Stimulated activated CD8-positive, alpha-beta memory T cell treated with anti-CD3 and anti-CD28 coated beads, Interleukin-7, amount 100 ng/mL, for 48 hours (primary cell): ENCODE results near the gene PHACTR3.

Experiments used
- DNase-seq, 2 donors: peaks; one replicate each; pipeline ENCODE4 v3.0.0-alpha.2; 2020; ENCODE audit warnings: low read depth in 1 of 2; ENCODE audit errors: extremely low read depth in 1 of 2

Gene PHACTR3

DNA sequence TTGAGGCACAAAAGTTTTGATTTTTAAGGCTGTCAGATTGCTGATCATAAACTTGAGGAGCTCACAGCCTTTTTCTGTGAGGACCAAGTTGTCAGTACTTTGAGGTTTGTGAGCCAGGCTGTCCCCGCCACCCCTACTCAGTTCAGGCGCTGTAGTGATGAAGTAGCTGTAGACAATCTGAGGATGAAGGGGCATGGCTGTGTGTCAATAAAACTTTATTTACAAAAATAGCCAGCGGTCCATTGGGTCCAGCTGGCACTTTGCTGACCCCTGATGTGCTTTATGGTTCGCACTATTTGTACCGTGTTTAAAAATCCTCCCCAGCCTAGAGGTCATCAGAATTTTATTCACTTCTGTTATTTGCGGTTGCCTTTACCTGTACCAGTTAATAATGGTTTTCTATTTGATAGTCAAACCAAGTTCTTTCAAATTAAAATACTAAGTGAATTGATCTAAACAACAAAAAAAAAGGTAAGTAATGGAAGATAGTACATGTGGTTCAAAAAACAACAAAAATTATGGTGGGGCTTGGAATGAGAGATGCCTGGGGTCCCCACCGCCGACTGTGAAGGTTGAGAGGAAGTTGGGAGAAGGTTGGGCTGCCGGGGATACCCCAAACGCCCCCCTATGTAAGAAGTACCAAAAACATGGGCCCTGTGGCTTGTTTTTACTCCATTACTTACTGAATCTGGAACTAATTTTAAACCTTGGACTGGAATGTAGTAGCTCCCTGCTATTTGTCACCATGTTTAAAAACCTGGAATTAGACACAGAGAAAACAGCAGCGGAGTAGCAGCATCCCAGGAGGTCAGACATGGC is 205.5 kb downstream of the PHACTR3 start:
- no peak for DNase-seq

DNA sequence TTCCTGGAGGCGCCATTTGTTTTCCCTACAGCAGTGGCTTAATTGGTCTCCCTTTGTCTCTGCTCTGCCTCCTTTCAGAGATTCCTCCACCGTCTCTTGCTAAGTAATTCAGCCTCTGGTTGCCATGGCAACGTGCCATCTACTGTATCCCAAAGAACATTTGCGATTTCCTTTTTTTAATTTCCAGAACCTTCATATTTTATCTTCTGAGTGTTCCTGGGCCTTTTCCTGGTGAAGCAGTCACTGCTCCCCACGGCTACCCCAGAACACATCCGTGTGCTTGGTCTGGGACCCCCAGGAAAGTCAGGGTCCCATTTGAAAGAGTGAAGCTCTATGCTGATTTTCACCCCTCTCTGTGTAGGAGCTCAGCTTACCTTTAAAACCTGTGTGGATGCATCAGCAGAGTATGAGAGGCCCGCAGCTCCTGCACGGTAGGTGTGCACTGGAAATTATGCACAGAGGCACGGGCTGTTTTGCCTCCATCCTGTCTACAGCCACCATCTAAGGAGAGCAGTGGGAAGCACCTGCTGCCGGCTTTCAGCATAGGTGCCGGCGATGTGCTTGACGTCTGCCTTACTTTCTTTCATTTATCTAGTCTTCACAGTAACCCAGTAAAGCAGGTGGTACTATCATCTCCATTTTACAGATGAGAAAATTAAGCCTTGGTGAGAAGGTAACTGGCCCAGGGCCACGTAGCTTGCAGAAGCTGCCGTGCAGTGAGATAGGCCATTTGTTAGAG is 206.3 kb downstream of the PHACTR3 start:
- DNase-seq = no peak

DNA sequence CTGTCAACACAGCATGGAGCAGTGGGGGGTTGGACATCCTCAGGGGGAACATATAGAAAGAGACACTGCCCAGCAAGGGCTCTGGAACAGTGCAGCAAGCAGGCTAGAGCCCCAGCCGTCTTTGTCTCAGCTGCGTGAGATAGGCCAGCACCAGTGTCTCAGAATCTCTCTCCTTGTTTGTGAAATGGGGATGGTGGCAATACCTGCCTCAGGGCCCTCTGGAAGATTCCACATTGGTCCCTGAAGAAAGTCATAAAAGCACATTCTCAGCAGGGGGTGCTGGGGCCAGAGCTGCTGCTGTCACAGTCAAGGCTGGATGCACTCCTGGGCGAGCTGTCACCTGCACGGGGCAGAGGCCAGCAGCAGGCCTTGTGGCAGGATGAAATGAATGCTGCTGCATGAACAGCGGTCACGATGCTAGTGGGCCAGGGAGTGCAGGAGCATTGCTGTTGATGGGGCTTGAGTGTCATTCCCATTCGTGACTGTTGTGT is 207.4 kb downstream of the PHACTR3 start:
- DNase-seq = no peak

DNA sequence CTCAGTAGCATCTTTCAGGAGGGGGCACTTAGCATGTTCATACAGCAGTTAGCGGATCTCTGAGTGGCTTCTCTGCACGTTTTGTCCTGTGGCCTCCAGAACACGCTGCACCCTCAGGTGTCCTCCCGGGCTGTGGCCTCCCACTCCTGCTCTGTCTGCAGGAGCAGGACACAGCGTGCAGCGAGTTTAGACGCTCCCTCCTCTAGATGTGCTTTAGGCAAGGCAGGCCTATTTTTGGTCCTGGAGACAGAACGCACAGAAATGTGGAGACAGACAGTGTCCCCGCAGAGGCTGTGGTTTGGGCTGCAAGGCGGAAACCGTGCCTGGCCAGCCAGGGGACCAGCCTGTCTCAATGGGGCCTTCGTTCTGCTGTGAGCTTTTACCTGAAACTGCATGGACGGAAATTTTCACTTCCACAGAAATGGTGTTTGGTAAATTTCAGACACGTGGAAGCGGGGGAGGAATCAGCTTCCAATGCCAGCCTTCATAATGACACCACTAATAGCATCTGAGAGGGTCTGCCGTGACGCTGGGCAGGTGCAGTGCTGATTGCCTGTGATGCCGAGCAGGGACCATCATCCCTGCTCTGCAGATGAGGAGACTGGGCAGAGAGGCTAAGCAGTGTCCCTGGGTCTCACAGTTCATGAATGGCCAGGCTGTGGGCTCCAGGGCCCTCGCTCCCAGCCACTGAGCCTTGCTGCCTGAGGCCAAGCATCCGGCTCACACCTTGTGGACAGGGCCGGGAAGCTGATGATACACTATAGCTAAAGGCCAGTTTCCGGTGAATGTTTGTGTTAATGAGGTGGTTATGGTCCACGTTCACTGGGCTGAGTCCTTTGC is 208.2 kb downstream of the PHACTR3 start:
- DNase-seq = no peak

DNA sequence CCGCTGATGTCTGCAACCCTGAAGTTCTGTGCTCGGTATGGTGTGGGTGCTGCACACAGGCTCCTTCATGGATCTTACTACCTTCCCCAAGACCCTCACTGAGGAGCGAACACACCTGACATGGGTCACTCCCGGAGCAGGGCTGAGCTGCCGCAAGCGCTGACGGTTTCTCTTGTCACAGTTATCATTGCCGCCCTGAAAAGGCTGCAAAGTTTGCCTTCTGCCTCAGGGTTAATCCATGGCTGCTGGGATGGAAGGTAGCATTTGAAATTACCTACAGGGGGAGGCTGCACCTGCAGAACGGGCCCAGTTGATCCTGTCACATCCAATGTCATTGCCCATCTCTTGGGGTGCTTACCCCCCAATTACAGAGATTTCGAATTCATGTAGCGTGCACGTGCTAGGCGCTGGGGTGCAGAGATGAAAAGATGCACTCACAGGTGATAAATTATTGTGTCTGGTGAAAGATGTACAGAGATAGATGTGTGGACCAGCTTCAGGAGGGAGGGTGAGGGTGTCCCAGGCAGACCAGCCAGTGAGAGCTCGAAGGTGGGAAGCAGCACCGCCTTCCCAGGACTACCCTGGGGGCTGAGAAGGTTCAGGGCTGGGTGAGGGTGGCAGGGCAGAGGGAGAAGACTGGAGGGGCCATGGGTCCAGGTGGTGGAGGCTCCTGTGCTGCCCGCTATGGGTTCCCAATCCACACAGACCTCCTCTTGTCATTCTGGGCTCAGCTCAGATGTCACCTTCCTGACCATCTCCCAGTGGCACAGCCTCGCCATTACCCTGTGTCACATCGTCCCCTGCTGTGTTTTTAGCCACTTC is 209.0 kb downstream of the PHACTR3 start:
- no peak for DNase-seq

DNA sequence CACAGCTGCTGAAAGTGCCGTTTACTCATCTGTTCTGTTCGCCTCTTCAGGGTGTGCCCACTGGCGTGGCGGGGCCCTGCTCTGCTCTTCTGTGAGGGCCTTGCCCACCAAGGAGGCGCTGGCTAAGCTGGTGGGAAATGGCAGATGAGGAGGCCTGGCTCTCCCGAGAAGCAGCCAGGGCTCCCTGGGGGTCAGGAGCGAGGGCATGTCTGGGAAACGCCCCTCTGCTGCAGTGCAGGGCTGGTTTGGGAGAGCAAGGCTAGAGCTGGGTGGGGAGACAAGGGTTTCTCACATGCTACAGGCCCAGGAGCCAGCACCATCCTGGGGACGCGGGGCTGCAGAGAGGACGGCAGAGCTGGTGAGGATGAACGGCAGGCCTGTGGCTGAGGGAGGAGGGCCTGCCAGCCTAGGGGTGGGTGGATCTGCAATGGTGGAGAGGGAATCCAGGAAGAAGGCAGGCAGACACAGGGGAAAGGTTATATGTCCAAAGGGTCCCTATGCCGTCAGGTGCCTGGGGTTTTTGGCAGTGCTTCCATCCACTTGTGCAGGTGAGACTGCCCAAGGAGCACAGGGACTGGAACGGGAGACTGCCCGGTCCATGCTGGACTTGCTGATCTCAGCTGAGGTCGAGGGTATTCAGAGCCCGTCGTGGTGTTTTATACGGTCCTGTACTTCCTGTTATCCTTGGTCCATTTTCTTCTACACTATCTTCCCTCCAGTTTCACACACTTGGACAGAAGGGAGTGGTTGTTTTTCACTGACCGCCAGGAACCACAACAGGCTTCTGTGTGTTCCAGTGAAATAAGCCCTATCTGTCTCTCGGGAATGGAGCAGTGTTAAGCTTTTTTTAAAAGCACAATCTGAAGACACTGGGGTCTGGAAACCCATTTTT is 209.9 kb downstream of the PHACTR3 start:
- no peak for DNase-seq

DNA sequence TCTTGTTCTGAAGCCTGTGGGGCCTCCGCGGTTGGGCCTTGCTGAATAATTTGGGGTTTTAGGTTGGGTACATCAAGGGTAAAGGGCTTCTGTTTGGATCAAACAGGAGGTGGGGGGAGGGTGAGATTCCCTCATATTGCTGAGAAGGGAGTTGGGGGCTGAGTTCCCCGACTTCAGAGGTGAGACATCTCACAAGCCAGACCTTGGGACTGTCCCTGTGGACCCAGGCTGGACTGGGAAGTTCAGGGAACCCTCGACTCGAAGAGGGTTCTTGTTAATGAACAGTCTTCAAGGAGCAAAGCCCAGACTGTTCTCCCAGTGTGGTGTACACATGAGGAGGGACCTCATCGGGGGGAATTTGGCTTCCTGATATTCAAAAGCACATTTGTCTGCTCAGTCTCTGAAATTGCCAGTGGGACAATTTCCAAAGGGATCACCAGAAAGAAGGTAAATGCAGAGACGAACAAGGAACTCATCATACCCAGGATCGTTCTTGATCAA is 210.6 kb downstream of the PHACTR3 start:
- DNase-seq = no peak

DNA sequence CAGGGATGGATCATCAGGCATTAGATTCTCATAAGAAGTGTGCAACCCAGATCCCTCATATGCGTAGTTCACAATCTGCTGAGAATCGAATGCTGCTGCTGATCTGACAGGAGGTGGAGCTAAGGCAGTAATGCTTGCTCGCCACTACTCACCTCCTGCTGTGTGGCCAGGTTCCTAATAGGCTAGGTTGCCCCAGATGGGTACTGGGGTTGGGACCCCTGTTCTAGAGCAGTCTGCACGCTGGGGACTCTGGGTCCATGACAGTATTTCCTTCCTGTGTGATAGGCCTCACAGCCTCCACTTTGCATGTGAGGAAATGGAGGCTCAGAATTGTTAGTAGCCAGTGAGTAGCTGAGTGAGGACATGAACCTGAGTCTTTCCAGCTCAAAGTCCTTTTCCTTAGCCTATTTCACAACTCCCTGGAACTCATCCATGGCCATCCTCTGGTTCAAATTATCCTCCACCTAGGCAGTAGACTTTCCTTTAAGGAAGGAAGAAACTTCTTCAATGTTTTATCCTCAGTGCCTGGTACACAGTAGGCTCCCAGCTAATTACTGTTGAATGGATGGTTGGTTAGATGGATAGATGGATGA is 211.9 kb downstream of the PHACTR3 start:
- no peak for DNase-seq

DNA sequence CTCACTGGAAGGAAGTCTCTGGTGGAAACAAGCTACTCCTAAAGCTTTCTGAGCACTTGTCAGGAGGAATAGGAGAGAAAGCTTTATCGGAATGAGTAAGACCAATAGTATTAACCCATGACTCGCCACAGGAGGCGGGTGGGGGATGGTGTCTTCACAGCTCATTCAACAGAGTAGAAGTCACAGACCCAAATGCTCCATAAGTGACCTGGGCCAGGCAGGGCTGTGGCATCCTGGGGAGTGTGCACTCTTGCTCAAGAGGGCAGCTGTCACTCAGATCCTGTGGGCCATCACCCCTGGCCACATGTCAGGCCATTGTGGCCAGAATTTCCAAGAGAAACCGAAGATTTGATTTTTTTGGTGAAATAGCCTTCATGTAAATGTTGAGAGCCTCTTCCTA is 213.1 kb downstream of the PHACTR3 start:
- no peak for DNase-seq

DNA sequence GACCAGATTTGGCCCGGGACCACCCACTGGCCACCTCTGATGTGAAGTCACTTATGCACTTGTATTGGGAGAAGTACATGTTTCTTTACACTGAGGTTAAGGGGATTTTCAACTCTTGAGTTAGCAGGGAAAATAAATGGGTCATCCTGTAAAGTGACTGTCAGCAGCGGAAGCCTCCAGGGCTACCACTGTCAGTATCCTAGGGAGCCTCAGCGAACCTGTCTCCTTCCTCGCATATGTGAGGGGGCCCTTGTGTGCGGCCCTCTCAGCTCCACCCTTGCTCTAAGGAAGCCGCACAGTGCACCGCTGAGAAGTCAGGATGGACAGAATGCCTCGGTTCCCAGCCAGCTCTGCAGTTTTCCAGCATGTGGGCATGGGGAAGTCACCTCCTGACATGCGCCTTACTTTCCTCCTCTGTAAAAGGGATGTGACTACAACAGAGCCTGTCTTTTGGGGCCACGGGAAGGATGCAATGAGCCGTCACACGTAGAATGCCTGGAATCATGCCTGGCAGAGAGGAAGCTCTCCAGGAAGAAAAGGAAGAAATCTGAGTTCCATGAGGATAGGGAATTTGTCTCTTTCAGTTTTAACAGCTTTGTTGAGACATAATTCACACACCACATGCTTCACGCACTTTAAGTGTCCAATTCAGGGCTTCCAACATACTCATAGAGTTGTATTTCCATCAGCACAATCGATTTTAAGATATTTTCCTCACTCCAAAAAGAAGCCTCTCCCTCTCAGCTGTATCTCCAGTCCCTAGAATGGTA is 213.7 kb downstream of the PHACTR3 start:
- no peak for DNase-seq

DNA sequence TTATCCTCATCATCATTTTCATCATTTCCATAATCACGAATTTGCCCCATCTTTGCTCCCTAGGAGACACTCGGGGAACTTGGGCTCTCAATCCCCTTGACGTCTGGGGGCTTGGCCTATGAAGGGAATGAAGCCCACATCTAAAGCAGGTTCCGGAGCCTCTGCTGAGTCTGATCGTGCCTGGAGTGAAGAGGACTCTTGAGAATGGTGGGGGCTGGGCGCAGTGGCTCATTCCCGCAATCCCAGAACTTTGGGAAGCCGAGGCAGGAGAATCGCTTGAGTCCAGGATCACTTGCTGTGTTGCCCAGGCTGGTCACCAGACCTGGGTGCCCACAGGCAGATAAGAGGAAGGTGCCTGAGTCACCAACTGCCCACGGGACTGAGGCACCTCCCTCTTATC is 214.6 kb downstream of the PHACTR3 start:
- no peak for DNase-seq

DNA sequence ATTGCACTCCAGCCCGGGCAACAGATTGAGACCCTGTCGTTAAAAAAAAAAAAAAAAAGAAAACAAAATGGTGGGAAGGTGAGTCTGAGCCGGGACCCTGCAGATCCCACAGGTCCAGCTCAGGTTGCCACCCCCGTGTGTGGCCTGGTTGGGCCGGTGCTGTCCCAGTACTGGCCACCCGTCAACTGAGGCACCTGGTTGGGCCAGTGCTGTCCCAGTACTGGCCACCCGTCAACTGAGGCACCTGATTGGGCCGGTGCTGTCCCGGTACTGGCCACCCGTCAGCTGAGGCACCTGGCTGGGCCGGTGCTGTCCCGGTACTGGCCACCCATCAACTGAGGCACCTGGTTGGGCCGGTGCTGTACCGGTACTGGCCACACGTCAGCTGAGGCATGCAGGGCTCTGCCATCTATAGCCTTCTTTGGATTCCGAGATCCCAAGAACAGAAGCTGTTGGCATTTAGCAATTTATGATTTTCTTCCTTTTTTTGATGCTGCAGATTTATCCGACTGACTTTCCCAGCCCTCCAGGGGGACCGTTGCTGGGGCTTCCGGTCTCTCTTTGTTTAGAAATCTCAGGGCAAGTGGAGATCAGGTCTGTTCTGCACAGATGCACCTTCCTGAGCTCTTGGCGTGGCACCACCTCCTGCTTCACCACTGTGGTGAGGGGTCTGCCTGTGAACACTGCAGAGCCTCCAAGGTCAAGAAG is 215.3 kb downstream of the PHACTR3 start:
- DNase-seq = no peak

DNA sequence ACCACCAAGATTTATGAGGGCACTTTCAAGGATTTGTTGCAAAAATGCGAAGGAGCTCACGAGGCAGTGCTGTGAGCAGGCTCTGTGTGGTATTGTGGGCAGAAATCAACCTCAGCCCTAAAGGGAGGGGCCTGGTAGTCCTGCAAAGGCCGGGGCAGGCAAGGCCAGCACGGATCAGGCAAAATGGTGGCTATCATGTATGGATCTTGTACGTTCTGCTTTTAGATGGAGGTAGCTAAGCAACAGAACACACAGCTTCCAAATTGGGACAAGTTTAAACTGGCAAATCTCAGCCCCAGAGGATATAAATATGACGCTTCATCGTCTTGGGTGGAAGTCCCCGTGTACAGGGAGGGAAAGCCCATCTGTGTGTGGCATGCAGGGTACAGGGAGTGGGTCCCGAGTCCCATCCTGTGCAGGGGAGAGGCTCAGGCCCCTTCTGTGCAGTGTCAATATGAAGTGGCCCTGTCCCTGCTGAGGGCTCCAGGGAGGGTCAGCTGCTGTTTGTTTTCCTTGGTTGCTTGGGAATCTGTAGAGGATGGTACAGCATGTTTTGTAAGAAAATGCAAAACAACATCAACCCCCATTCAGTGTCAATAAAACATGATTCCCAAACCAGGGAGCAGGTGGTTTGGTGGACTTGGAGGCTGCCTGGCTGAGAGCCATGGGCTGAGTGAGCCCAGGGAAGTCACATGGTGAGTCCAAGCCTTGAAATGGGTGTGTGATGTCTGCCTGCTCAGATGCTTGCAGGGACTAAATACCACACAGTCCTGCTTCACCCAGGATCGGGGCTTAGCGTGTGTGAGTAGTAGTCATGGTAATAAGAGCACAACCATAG is 216.1 kb downstream of the PHACTR3 start:
- DNase-seq = no peak

DNA sequence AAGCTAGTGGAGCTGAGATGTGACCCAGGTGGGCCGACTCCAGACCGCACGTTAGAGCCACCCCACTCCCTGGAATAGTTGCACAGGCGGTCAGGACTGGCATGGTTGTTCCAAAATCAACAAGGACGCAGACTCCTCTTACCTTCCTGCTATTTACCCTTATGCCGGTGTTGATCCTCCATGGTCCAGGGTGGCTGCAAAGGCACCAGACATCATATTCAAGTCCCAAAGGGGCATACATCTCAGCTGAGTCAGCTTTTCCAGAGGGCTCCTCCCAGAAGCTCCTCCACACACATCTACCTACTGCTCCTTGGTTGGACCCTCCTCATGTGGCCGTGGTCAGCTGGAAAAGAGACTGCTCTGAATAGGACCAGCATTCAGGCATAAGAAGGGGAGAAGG is 216.9 kb downstream of the PHACTR3 start:
- DNase-seq = no peak

DNA sequence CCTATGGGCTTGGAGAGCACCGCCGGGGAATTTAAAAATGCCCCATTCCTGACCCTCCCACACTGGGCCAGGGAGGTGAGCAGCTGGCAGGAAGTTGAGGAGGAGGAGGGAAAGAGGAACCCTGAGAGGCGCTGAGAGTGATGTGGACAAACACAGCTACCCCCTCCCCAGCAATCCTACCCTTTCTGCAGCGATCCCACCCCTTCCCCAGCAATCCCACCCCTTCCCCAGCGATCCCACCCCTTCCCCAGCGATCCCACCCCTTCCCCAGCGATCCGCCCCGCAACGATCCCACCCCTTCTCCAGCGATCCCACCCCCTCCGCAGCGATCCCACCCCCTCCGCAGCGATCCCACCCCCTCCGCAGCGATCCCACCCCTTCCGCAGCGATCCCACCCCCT is 217.4 kb downstream of the PHACTR3 start:
- DNase-seq = no peak

DNA sequence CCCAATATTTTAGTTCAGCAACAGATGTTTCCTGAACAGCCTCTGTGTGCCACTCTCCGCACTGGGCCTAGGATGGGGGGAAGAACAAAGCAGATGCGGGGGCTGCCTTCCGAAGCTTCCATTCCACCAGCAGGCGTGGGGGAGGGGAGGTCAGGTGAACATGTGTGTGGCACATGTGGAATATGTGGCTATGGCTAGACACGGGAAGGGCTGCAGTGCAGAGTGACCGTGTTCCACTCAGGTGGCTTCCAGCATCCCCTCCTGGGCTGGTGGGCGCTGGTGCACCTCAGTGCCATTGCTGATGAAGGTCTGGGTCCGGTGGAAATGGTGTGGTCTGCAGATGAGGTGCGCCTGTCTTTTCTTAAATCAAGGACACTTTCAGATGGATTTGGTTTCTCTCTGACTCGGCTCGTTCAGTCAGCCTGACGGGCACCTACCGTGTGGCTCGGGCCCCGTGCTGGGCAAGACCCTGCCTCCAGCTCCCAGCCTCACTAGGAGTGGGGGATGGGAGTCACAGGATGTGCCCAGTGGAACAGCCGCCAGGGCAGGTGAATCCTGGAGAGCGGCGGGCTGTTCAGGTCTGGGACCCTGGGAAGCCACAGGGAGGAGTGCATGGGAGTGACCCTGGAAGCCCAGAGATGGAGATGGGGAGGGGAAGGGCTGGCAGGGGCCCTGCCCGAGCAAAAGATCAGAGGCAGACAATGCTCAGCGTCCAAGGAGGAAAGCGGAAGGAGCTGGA is 218.1 kb downstream of the PHACTR3 start:
- DNase-seq = no peak
